K562 (cell line): Measurements from ENCODE around the gene LSM11. TPM values are rescaled to one million over a fixed set of nuclear protein-coding genes. Genes with fewer than 3 reads are reported as not detected.

Experiments used
- ARNT ChIP-seq, 2 experiments: fragments of 450-650 bp; IDR thresholded peaks; 2 replicates each; pipeline ENCODE4 v1.6.1; 2016; ENCODE audit warnings: mild to moderate bottlenecking in 1 of 2
- CHD7 ChIP-seq: fragments of 200-600 bp; sonication (generic); IDR thresholded peaks from one replicate; pipeline ENCODE4 v1.6.1; 2012; ENCODE audit warnings: mild to moderate bottlenecking, low read depth, low read length, inconsistent platforms
- JUND ChIP-seq, 2 experiments: IDR thresholded peaks; 2 replicates in 1 of 2; 3 replicates in 1 of 2; pipeline ENCODE4 v1.6.1; 2011; ENCODE audit warnings: borderline replicate concordance in 2 of 2, low read depth in 2 of 2, low read length in 2 of 2, improper control_type of control experiment in 1 of 2, missing biosample characterization in 1 of 2, missing genetic modification characterization in 1 of 2, missing genetic modification reagents in 1 of 2
- MTA2 ChIP-seq: fragments of 450-650 bp; IDR thresholded peaks from 2 replicates; pipeline ENCODE4 v1.6.1; 2016; ENCODE audit warnings: low read depth
- MTA3 ChIP-seq: fragments of 450-650 bp; formaldehyde crosslinking; IDR thresholded peaks from 2 replicates; pipeline ENCODE4 v1.6.1; 2017; ENCODE audit warnings: mild to moderate bottlenecking, borderline replicate concordance
- MYNN ChIP-seq, 2 experiments: sonication (generic); formaldehyde crosslinking in 1 of 2; IDR thresholded peaks; 2 replicates each; pipeline versions ENCODE4 v1.5.0 to v1.6.1; 2016 to 2020; ENCODE audit warnings: antibody characterized with exemption in 1 of 2, missing genetic modification reagents in 1 of 2
- NFIC ChIP-seq: fragments of 450-650 bp; IDR thresholded peaks from 2 replicates; pipeline ENCODE4 v1.6.1; 2017; ENCODE audit warnings: mild to moderate bottlenecking, inconsistent platforms
- POLR2A ChIP-seq: fragments of 450-650 bp; conservative IDR thresholded peaks from 2 replicates; pipeline ENCODE4 v1.6.1; 2016
- POLR2AphosphoS5 ChIP-seq: IDR thresholded peaks from 2 replicates; pipeline ENCODE4 v1.6.1; 2011; ENCODE audit warnings: mild to moderate bottlenecking, low read depth, low read length, moderate library complexity; ENCODE audit not compliant: control insufficient read depth, insufficient read depth
- POLR2G ChIP-seq: fragments of 200-400 bp; formaldehyde crosslinking; IDR thresholded peaks from 2 replicates; pipeline ENCODE4 v1.6.1; 2017; ENCODE audit warnings: low read depth, mild to moderate bottlenecking, antibody characterized with exemption, low read length, moderate library complexity
- THRB ChIP-seq: fragments of 450-650 bp; formaldehyde crosslinking; conservative IDR thresholded peaks from 2 replicates; pipeline ENCODE4 v1.4.0; 2022; ENCODE audit warnings: mild to moderate bottlenecking, missing genetic modification characterization
- TRIM24 ChIP-seq, 2 experiments: fragments of 450-650 bp; IDR thresholded peaks; 2 replicates each; pipeline ENCODE4 v1.6.1; 2016
- ZFP36 ChIP-seq: fragments of 150-350 bp; IDR thresholded peaks from 2 replicates; pipeline ENCODE4 v1.6.1; 2018; ENCODE audit warnings: low read length, low read depth; ENCODE audit not compliant: partially characterized antibody
- ZNF77 ChIP-seq: fragments of 250-450 bp; sonication (Bioruptor Pico); IDR thresholded peaks from 2 replicates; pipeline ENCODE4 v1.5.0; 2020
- polyA plus RNA-seq, 8 experiments: library from polyadenylated mRNA; depleted of rRNA in 4 of 8; stranded (reverse) in 5 of 8; unstranded in 3 of 8; fragments of >200 nt; fragmentation: Nextera tagmentation in 2 of 8; fragmentation: Illumina TruSeq in 1 of 8; extraction: Ambion mirVana in 2 of 8; extraction: Trizol in 1 of 8; gene quantifications; 2 replicates each; pipeline versions ENCODE4 v1.2.1 to v1.2.3, GENCODE V29; 2011 to 2014; ENCODE audit warnings: inconsistent platforms in 1 of 8, missing spikeins in 1 of 8
- total RNA-seq, 7 experiments: library from RNA; depleted of rRNA in 6 of 7; stranded (reverse); fragments of >200 nt in 6 of 7; fragmentation: Illumina TruSeq in 2 of 7; extraction: Trizol in 2 of 7; gene quantifications; 2 replicates each; pipeline versions ENCODE4 v1.2.1 to v1.2.3, GENCODE V29; 2011 to 2021; ENCODE audit warnings: low replicate concordance in 1 of 7

The LSM11 gene
- total and polyA plus RNA-seq, 9 of the 15 experiments (the other 6 are each of a cell fraction or from before 2014, with no cell fraction given), result 1.8 to 9.4 (median 4.7) TPM

DNA sequence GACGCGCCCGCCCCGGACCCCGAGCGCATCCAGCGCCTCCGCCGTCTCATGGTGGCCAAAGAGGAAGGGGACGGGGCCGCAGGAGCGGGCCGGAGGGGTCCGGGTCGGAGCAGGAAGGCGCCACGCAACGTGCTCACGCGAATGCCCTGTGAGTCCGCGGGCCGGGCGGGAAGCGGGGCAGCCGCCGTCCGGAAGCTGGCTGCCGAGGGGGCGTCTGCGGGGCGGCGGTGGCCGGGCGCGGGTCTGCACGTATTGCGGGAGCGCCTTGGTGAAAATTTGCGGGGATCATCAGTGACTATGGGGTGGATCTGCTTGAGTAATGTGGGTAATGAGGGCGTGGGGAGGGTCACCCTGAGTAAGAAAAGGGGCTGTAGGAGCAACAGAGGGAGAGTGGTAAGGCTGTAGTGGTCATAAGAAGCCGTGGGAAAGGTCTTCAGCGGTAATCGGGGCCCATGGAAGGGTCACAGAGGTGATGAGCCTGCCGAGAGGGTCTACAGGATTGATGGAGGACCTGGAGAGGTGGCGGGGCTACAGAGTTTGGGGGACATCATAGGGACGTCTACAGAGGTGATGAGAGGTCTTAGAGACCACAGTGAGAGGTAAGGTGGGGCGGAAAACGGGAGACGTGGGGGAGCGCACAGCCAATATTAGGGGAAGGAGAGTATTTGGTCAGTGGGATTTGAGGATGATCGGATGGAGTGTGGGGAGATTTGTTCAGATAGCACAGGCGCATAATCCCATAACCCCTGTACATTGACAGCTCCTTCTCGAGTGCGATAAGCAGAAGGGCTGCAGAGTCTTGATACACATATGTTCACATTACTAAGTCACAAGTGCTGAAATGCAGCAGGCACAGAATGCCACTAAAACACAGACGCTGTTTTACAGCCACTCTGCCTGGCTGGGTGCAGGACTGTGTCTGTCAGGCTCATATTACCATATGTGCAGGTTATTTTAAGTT lies 819 bp downstream of the LSM11 start (continued):
- TF ChIP-seq JUND (IDR thresholded peaks at IDR 0.05; ENCODE audit: borderline replicate concordance, low read depth, low read length) (0 out of 2 replicates have a peak, but pooled peaks have one; percentile 8), JUND (tag; IDR thresholded peaks at IDR 0.05; ENCODE audit: borderline replicate concordance, low read depth, low read length) (no peak; the same call in 2 of the 3 replicates), POLR2A (0 out of 2 replicates have a peak, but pooled peaks have one; percentile 24), MYNN (IDR thresholded peaks at IDR 0.05) (peak; percentile 39; the same call in 1 of the 2 replicates), MYNN (CRISPR knock-in tag; IDR thresholded peaks at IDR 0.05) (no peak), NFIC (peak; percentile 50), ARNT (IDR thresholded peaks at IDR 0.05) (0 out of 4 replicates have a peak, but pooled peaks of 1 of the 2 experiments have one; percentile 21), ZFP36 (no peak), MTA2 (peak; percentile 67), TRIM24 (IDR thresholded peaks at IDR 0.05) (0 out of 4 replicates have a peak, but pooled peaks of 1 of the 2 experiments have one; percentile 5), CHD7 (no peak), ZNF77 (CRISPR knock-in tag) (no peak), MTA3 (no peak), THRB (CRISPR knock-in tag) (0 out of 2 replicates have a peak, but pooled peaks have one; percentile 57), POLR2AphosphoS5 (peak; percentile 37; the same call in 1 of the 2 replicates), POLR2G (peak; percentile 52)
